GM21529 (cell line): ENCODE data around the gene ZBTB33.

Experiments used
- ATAC-seq: cut with Tn5 transposase; IDR thresholded peaks from one replicate; pipeline ENCODE4 v1.9.1; 2021; ENCODE audit not compliant: unreplicated experiment

Gene ZBTB33

GRCh38 chrX:120262859-120263708, 12.5 kb downstream of the ZBTB33 start:
- no peak for ATAC-seq

GRCh38 chrX:120264341-120264740, 13.7 kb downstream of the ZBTB33 start:
- no peak for ATAC-seq

DNA sequence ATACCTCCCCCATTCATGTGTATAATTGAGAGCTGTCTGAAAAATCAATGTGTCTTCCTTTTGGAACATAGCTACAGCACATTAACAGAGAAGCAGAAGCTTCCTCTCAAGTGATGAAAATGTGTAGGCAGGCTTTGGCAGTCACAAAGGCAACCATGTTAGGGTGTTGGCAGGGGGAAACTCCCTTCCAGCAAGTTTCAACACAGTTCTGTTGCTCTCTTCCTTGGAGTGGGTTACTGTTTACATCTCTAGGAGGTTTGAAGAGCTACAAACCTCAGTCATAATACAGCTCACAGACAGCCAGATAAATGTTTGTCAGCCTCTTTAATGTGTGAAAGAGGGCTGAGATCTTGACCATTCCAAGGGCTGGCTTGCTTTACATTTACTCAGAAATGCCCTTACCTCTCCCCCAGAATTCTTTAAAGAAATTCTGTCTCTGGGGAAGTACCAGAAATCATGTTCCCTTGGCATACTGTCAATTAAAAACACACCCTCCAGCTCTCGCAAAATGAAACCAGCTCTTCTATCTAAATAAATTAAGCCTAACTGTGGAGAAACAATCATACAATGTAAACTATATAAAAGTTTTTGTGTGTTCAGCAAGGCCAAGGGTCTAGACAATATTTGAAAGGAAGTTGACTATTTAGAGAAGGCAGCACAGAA, 18.9 kb downstream of the ZBTB33 start:
- ATAC-seq = no peak

DNA sequence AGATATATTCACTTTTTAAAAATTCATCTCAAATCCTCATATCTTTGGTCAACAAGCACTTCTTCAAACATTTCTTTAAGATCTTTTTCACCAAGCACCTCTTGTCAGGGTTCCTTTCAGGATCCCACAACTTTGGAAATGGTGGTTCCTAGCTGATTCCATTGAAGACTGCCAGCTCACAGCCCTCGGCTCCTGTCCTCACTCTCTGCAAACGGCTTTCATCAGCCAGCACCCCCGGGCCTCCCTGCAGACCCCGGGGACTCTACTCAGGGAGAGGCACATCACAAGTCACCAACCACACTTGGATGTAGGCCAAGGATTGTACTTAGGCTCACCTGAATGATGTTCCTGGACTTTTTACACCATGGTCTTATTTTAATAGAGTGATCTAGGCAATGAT, 20.0 kb downstream of the ZBTB33 start:
- ATAC-seq = no peak

GRCh38 chrX:120271218-120271617, 20.6 kb downstream of the ZBTB33 start:
- ATAC-seq = no peak

GRCh38 chrX:120274145-120274544, 23.5 kb downstream of the ZBTB33 start:
- ATAC-seq = no peak

DNA sequence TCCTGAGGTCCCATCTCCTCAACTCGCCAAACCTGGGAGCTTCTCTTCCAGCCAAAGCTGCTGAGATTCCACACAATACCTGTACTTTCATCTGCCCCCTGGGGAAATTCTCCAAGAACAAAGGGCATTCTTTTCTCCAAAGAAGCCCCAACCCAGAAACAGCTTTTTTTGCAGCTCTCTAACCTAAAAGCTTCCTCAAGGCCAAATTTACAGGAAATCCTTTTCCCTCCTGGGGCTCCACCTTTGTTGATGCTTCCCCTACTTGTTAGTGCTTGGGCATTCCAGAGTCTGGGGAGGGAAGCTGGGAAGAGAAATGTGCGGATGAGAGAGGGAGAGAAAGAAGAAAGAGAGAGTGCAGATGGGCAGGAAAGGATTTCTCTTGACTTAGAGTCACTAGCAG, 24.3 kb downstream of the ZBTB33 start:
- ATAC-seq = no peak

GRCh38 chrX:120281021-120281624, 30.5 kb downstream of the ZBTB33 start:
- ATAC-seq = no peak

DNA sequence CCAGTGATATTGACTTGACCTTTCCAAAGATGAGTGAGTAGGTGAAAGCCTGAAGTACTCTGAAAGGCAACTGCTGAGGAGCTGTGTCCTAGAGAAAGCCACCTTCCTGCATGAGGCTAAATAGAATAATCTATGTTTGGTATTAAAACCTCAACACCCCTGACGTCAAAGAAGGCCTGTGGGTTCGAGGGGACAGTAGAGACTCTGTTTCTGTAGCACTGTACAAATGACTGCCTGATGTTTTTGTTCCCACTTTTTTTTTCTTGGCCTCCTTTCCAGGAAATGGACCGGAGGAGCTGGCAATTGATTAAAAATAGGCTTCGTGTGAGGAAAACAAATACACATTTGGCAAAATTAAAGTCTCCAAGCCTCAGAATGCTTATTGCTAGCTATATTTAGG, 31.1 kb downstream of the ZBTB33 start:
- ATAC-seq = no peak

- ATAC-seq = no peak
Measured at GRCh38 chrX:120282697-120283096, 32.1 kb downstream of the ZBTB33 start.

GRCh38 chrX:120286733-120287512, 36.3 kb downstream of the ZBTB33 start:
- ATAC-seq = peak; percentile 46

DNA sequence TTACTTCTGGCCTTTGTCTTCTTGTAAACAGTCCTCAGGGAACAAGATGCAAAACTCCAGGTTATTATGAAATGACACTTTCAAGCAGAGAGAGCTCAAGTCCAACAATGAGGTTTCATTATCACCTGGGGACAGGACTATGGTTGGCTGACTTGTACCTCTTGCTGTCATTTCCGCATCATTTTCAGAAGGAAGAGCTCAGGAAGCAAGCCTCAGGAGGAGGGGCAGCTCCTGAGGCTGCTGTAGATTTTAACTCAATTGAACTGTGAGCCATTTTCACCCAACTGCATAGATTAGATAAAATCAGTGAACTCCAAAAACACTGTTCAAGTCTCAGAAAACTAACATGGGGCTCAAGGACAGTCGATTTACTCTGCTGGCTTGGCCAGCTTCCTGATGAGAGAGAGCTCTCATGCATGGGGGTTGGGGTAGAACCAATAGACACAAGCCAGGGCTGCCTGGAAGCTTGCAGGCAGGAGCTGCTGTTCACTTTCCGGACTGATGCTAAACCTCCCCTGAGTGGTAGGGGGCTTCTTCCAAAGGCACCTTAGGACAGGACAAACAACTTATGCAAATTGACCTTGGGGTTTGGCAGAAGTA, 37.0 kb downstream of the ZBTB33 start:
- ATAC-seq = peak; percentile 73

DNA sequence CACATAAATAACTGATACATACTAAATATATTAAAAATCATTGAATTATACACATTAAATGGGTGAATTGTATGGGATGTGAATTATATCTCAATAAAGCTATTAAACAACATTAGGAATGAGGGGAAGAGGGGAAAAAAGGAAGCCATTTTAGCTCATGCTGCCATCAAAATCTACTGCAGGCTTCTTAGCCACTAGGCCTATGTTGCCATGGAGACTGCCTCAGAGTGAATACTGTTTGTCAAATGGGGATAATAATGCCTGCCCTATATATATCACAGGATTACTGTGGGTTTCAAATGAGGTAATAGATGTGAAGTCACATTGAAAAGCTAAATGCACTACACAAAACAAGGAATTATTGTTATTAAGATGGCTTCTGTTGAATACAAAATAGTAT, 39.5 kb downstream of the ZBTB33 start:
- no peak for ATAC-seq

- ATAC-seq = no peak
Measured at GRCh38 chrX:120291211-120291610, 40.6 kb downstream of the ZBTB33 start.

GRCh38 chrX:120293015-120293414, 42.4 kb downstream of the ZBTB33 start:
- ATAC-seq = no peak

DNA sequence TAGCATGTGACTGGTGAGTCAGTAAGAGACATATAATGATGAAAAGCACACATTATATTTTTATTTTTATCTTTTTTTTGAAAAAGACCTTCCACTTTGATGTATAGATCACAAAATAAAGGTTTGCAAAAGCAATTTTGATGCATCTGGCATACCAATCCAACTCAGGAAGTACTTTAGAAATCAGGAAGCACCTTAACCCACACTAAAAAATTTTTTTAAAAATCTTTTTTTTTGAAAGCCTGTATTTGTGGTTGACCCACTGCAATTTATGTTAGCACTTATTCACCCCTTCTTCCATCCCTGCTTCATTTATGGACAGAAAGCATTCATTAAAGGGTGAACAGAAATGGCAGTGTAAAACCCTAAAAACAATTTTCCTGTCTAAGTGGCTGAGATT, 44.0 kb downstream of the ZBTB33 start:
- no peak for ATAC-seq

GRCh38 chrX:120297923-120298322, 47.3 kb downstream of the ZBTB33 start:
- no peak for ATAC-seq

DNA sequence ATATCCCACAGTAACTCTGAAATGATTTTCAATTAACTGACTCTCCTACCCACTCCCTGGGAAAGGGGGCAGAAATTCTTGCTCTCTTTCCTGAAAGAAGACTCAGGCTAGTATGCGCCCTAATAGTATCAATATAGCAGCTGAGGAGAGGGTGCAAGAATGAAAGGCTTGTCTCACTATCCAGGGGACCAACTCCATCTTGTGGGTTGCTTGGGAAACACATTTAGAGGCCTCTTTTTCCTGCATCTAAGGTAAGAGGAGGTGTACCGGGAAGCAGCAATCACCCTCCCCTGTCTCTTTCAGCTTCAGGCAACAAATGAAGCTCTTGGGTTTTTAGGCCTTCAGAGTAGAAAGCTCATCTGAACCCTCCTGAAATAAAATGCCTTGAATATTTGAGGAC, 49.3 kb downstream of the ZBTB33 start:
- no peak for ATAC-seq

GRCh38 chrX:120301497-120301896, 50.9 kb downstream of the ZBTB33 start:
- ATAC-seq = no peak

DNA sequence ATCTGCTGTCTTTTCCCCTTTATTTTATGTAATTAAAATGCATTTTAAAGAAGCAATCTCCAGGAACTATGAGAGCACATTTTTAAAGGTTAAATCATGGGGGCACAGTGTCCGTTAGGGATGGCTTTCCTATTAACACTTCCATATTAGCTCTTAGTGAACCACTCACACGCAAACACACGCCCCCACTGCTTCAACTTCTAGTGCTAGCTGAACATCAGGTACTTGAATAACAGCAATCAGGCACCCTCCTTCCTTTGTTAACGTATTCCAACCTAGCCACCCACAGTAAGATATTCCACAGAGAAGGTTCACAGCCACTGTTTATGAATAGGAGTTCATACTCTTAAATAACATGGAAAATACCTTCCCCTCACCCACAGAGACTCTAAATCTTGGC, 51.3 kb downstream of the ZBTB33 start:
- no peak for ATAC-seq

DNA sequence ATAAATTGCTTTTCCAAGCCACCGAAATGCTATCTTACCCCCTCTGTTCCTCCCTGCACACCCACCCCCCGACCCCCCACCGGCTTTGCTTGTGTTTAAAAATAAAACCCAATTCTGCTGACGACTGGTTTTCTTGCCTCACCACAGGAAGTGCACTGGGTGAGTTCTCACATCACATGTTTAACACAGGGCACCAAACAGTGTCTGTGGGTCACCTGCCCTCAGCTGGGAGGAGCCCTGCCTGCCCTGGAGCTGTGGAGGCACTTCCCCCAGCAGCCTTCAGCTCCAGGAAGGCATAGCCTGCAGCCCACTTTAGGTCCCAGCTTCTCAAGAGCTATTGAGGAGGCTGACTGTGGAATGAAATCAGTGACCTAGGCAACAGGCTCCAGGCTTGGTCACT, 51.8 kb downstream of the ZBTB33 start:
- peak; percentile 94 for ATAC-seq
